K562 (cell line): ENCODE data around the gene B3GAT3. TPM values are rescaled to one million over a fixed set of nuclear protein-coding genes. Genes with fewer than 3 reads are reported as not detected.

Experiments
- ATAC-seq: fragments of 200-7000 bp; cut with Tn5 transposase; 3 replicates; pipeline ENCODE4 v1.9.1; 2020; ENCODE audit warnings: moderate library complexity
- BruUV-seq: library from RNA; stranded (reverse); fragments of 400-500 nt; replicated peaks from 2 replicates; lab custom pipeline; 2021; lab: Mats Ljungman, UMichigan
- CTCF ChIA-PET: fragments of 300-600 bp; formaldehyde crosslinking; extraction: SDS; loops from one replicate; lab custom pipeline; 2021; ENCODE audit warnings: low intra/inter-chr PET ratio; lab: Yijun Ruan, JAX
- POLR2A ChIA-PET: fragments of 300-600, 350-650 bp; sonication (Branson Sonifier 250); formaldehyde crosslinking; extraction: SDS; loops from one replicate; lab custom pipeline; 2021; ENCODE audit warnings: antibody characterized with exemption, inconsistent platforms; lab: Yijun Ruan, JAX
- DNase-seq, 4 experiments: peaks; one replicate each; pipeline versions ENCODE4 v3.0.0 to v3.0.0-alpha.2; 2011 to 2018; ENCODE audit warnings: low spot score in 3 of 4, mixed read lengths in 3 of 4; ENCODE audit errors: extremely low read depth in 1 of 4
- FAIRE-seq: peaks from 2 replicates; lab custom pipeline; 2011; peaks lifted over from hg19 to GRCh38; lab: Jason Lieb, UNC
- H2AFZ ChIP-seq: 2 replicates; pipeline ENCODE4 v1.6.0; 2011; ENCODE audit warnings: low read depth, low read length, control low read depth, inconsistent platforms
- H3K27ac ChIP-seq: fragments of 200-600 bp; 3 replicates; pipeline ENCODE4 v1.8.0; 2011; ENCODE audit warnings: low read depth, mild to moderate bottlenecking, control low read depth, inconsistent platforms, low read length, moderate library complexity, mixed read lengths; ENCODE audit errors: extremely low read depth
- H3K27me3 ChIP-seq, 2 experiments: fragments of 300-600 bp in 1 of 2; 2 replicates in 1 of 2; 3 replicates in 1 of 2; pipeline versions ENCODE4 v1.6.0 to v1.8.0; 2011; ENCODE audit warnings: inconsistent platforms in 2 of 2, low read length in 2 of 2, mild to moderate bottlenecking in 1 of 2, mixed read lengths in 1 of 2, moderate library complexity in 1 of 2; ENCODE audit not compliant: control insufficient read depth in 2 of 2, insufficient read depth in 2 of 2
- H3K36me3 ChIP-seq: fragments of 300-600 bp; 3 replicates; pipeline ENCODE4 v1.8.0; 2011; ENCODE audit warnings: mild to moderate bottlenecking, low read length, inconsistent platforms; ENCODE audit not compliant: control insufficient read depth, insufficient read depth
- H3K4me1 ChIP-seq, 2 experiments: fragments of 200-600 bp in 1 of 2; replicated peaks in 1 of 2; 2 replicates in 1 of 2; 3 replicates in 1 of 2; pipeline versions ENCODE4 v1.5.1 to v1.8.0; 2011; ENCODE audit warnings: inconsistent platforms in 2 of 2, low read length in 2 of 2, mild to moderate bottlenecking in 1 of 2, mixed read lengths in 1 of 2, moderate library complexity in 1 of 2; ENCODE audit not compliant: control insufficient read depth in 2 of 2, insufficient read depth in 2 of 2
- H3K4me2 ChIP-seq: 2 replicates; pipeline ENCODE4 v1.6.1; 2011; ENCODE audit warnings: low read length, control low read depth, inconsistent platforms, mixed read lengths; ENCODE audit not compliant: insufficient read depth
- H3K4me3 ChIP-seq: fragments of 200-600 bp; sonication (generic), shearing (Covaris generic); 2 replicates; pipeline ENCODE4 v1.5.1; 2016; ENCODE audit warnings: control low read depth, inconsistent platforms
- H3K79me2 ChIP-seq: fragments of 200-600 bp; 3 replicates; pipeline ENCODE4 v1.8.0; 2011; ENCODE audit warnings: low read length, inconsistent platforms; ENCODE audit not compliant: control insufficient read depth, insufficient read depth
- H3K9ac ChIP-seq, 2 experiments: 2 replicates each; pipeline versions ENCODE4 v1.6.0 to v1.6.1; 2011; ENCODE audit warnings: low read depth in 2 of 2, low read length in 2 of 2, control low read depth in 1 of 2, inconsistent platforms in 1 of 2, mild to moderate bottlenecking in 1 of 2, mixed read lengths in 1 of 2; ENCODE audit not compliant: insufficient read depth in 1 of 2
- H3K9me1 ChIP-seq: one replicate; pipeline ENCODE4 v1.6.0; 2011; ENCODE audit warnings: inconsistent platforms, mild to moderate bottlenecking, low read length, moderate library complexity; ENCODE audit not compliant: control insufficient read depth, insufficient read depth
- H3K9me3 ChIP-seq: replicated peaks from 2 replicates; pipeline ENCODE4 v1.5.1; 2011; ENCODE audit warnings: low read depth, low read length, inconsistent platforms; ENCODE audit not compliant: control insufficient read depth, insufficient read depth
- H4K20me1 ChIP-seq: replicated peaks from 2 replicates; pipeline ENCODE4 v1.6.1; 2011; ENCODE audit warnings: low read length, inconsistent platforms, mixed read lengths; ENCODE audit not compliant: control insufficient read depth, insufficient read depth
- CBX2 ChIP-seq: fragments of 200-600 bp; sonication (generic); IDR thresholded peaks from one replicate; pipeline ENCODE4 v1.6.1; 2012; ENCODE audit warnings: mild to moderate bottlenecking, low read length, inconsistent platforms; ENCODE audit not compliant: insufficient read depth, poor library complexity, severe bottlenecking
- CHCHD3 ChIP-seq: fragments of 250-450 bp; sonication (Bioruptor Pico); IDR thresholded peaks from 2 replicates; pipeline ENCODE4 v2.1.2; 2022; ENCODE audit warnings: mild to moderate bottlenecking
- HEY1 ChIP-seq: fragments of 250-450 bp; sonication (Bioruptor Pico); IDR thresholded peaks from 2 replicates; pipeline ENCODE4 v1.5.0; 2020; ENCODE audit warnings: mild to moderate bottlenecking, moderate library complexity, borderline replicate concordance
- JUND ChIP-seq, 2 experiments: IDR thresholded peaks; 2 replicates in 1 of 2; 3 replicates in 1 of 2; pipeline ENCODE4 v1.6.1; 2011; ENCODE audit warnings: borderline replicate concordance in 2 of 2, low read depth in 2 of 2, low read length in 2 of 2, improper control_type of control experiment in 1 of 2, missing biosample characterization in 1 of 2, missing genetic modification characterization in 1 of 2, missing genetic modification reagents in 1 of 2
- NRF1 ChIP-seq, 2 experiments: fragments of 450-650 bp; IDR thresholded peaks in 1 of 2; conservative IDR thresholded peaks in 1 of 2; 2 replicates each; pipeline ENCODE4 v1.6.1; 2014; ENCODE audit warnings: mild to moderate bottlenecking in 2 of 2
- SMC3 ChIP-seq: conservative IDR thresholded peaks from 2 replicates; pipeline ENCODE4 v1.6.1; 2011; ENCODE audit warnings: low read depth, low read length, improper control_type of control experiment; ENCODE audit not compliant: insufficient read depth
- TEAD1 ChIP-seq, 2 experiments: fragments of 450-650 bp in 1 of 2; sonication (generic) in 1 of 2; formaldehyde crosslinking; IDR thresholded peaks; 2 replicates each; pipeline versions ENCODE4 v1.4.0 to v1.8.0; 2020 to 2022; ENCODE audit warnings: mild to moderate bottlenecking in 2 of 2, missing genetic modification reagents in 1 of 2
- ZSCAN32 ChIP-seq: fragments of 450-650 bp; formaldehyde crosslinking; IDR thresholded peaks from 2 replicates; pipeline ENCODE4 v1.4.0; 2020; ENCODE audit warnings: mild to moderate bottlenecking, moderate library complexity
- WGBS: fragments of 100-300 bp; shearing (Covaris generic); methylation state at CpG from one replicate; pipeline ENCODE4 v1.1.6; 2016; ENCODE audit warnings: low coverage, mixed read lengths; ENCODE audit not compliant: insufficient coverage; ENCODE audit errors: missing lambda C conversion rate; 5-methylcytosine and 5-hydroxymethylcytosine counted together
- in situ Hi-C: fragments of 300-500 bp; cut with MboI; formaldehyde crosslinking; loops from 4 replicates; pipeline ENCODE4 v1.15.0; 2018; ENCODE audit warnings: inconsistent platforms, mixed read lengths
- intact Hi-C: fragments of 100-400 bp; cut with micrococcal nuclease; formaldehyde crosslinking; loops from 2 replicates; pipeline ENCODE4 v1.14.2; 2022
- polyA plus RNA-seq, 8 experiments: library from polyadenylated mRNA; depleted of rRNA in 4 of 8; stranded (reverse) in 5 of 8; unstranded in 3 of 8; fragments of >200 nt; fragmentation: Nextera tagmentation in 2 of 8; fragmentation: Illumina TruSeq in 1 of 8; extraction: Ambion mirVana in 2 of 8; extraction: Trizol in 1 of 8; gene quantifications; 2 replicates each; pipeline versions ENCODE4 v1.2.1 to v1.2.3, GENCODE V29; 2011 to 2014; ENCODE audit warnings: inconsistent platforms in 1 of 8, missing spikeins in 1 of 8
- total RNA-seq, 7 experiments: library from RNA; depleted of rRNA in 6 of 7; stranded (reverse); fragments of >200 nt in 6 of 7; fragmentation: Illumina TruSeq in 2 of 7; extraction: Trizol in 2 of 7; gene quantifications; 2 replicates each; pipeline versions ENCODE4 v1.2.1 to v1.2.3, GENCODE V29; 2011 to 2021; ENCODE audit warnings: low replicate concordance in 1 of 7
- TF ChIP-seq, protein P1 (sequence below): fragments of 200-800 bp; sonication (Bioruptor generic); IDR thresholded peaks from 2 replicates; pipeline ENCODE4 v1.6.1; 2017; ENCODE audit warnings: missing genetic modification characterization, missing compliant biosample characterization
- TF ChIP-seq, protein P2 (sequence below): fragments of 450-650 bp; formaldehyde crosslinking; IDR thresholded peaks from 2 replicates; pipeline ENCODE4 v1.4.0; 2020; ENCODE audit warnings: mild to moderate bottlenecking, moderate library complexity
- TF ChIP-seq, protein P3 (sequence below): fragments of 250-450 bp; sonication (Bioruptor Pico); IDR thresholded peaks from 2 replicates; pipeline ENCODE4 v1.4.0; 2020; ENCODE audit warnings: mild to moderate bottlenecking
- TF ChIP-seq, protein P4 (sequence below): sonication (generic); formaldehyde crosslinking; IDR thresholded peaks from 2 replicates; pipeline ENCODE4 v1.8.0; 2022; ENCODE audit warnings: missing genetic modification reagents, mild to moderate bottlenecking, moderate library complexity, borderline replicate concordance

Gene B3GAT3
- total and polyA plus RNA-seq, 9 of the 15 experiments (the other 6 are each of a cell fraction or from before 2014, with no cell fraction given) = 0.30 to 64.0 (median 21.4) TPM

DNA sequence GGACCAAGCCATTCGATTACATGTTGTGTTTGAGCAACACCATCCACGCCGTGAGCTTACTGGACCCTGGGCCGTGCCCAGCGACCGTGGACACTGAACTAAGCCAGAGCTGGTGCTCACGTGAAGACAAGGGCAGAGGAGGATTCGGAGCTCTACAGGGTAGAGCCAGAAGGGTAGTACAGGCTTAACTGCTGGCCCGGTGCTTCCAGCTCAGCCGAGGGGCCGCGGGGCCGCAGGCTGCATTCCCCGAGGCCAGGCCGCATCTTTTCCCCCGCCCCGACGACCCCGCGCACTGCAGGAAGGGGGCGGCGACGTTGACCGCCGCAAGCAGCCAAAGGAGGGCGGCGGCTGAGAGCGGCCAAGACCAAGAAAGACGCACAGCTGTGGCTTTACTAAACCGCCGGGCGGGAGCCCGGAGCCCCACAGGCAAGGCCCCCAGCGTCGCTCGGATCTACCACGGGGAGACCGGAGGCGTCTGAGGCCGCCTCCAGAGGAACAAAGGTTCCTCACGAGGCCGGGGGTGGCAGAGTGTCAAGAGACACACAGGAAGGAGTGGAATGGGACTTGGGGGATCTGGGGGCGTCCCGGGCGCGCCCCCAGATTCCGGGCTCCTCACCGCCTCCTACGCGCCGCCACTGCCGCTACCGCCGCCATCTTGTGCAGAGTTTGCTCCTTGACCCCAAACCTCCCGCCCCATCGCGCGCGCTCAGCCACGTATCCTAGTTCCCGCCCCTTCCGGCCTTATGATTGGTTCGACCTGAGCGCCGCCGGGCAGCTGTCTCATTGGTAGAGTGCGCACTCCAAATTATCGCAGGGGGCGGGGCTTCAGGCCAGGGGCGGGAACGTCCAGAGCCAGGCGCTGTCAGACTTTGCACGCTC is 24.4 kb upstream of the B3GAT3 start, which contains the start of gene GANAB:
GANAB (minus strand) TSS at position 668 of the 879 bp plus-strand sequence; CDS start at position 654, 14 bp downstream.
- H3K9ac ChIP-seq = peak within 1 kb of the TSS; percentile 97 to 99
- WGBS = under 1% methylated on average over 57 of the region's 73 CpGs
- H3K9me1 ChIP-seq = no peaks in the 10 kb centered on the region
- ATAC-seq = peak; percentile 98
- TSS peak; percentile 50 for BruUV-seq
- peak; percentile 95 for FAIRE-seq
- peaks cover 20% of the 10 kb centered on the region for H4K20me1 ChIP-seq
- H3K79me2 ChIP-seq = peaks cover 66% of the 10 kb centered on the region
- peaks cover 12 to 38% of the 10 kb centered on the region in 2 experiments for H3K4me1 ChIP-seq
- peak within 1 kb of the TSS; percentile 97 for H3K4me3 ChIP-seq
- intact Hi-C loops = loop anchor here (1.0 to 2.0 kb wide), 3 partner anchors 19 to 47 kb away; partner anchors contain the start of genes C11orf98, CSKMT, EML3 and ROM1
- CTCF ChIA-PET = interaction anchor here (0.6 to 1.1 kb wide), 2 partner anchors 33 to 35 kb away, joined by 3 to 4 read pairs; partner anchors contain the start of gene ROM1
- H3K9me3 ChIP-seq = no peaks in the 10 kb centered on the region
- POLR2A ChIA-PET = interaction anchor here (0.5 to 4.5 kb wide), 18 partner anchors 9 to 253 kb away, joined by 3 to 83 read pairs (median 4); partner anchors contain the start of genes B3GAT3, BSCL2, C11orf98 and CSKMT
- DNase-seq = peak; percentile 97 to 100 (median 98)
- in situ Hi-C loops = no loop called here
- peaks cover 69% of the 10 kb centered on the region for H3K36me3 ChIP-seq
- H2AFZ ChIP-seq = peak within 1 kb of the TSS; percentile 62
- H3K27ac ChIP-seq = peak within 1 kb of the TSS; percentile 96
- H3K4me2 ChIP-seq = peak within 1 kb of the TSS; percentile 99
- H3K27me3 ChIP-seq = no peaks in the 10 kb centered on the region
- TF ChIP-seq NRF1 (conservative IDR thresholded peaks at IDR 0.05 in 1 of 2, IDR thresholded peaks at IDR 0.05 in 1 of 2) (peak; percentile 82 to 85), CHCHD3 (peak; percentile 55; the same call in 1 of the 2 replicates), JUND (IDR thresholded peaks at IDR 0.05; ENCODE audit: borderline replicate concordance, low read depth, low read length) (no peak), JUND (tag; IDR thresholded peaks at IDR 0.05; ENCODE audit: borderline replicate concordance, low read depth, low read length) (peak; percentile 14; the same call in 1 of the 3 replicates), SMC3 (0 out of 2 replicates have a peak, but pooled peaks have one; percentile 8), CBX2 (no peak), ZSCAN32 (CRISPR knock-in tag) (0 out of 2 replicates have a peak, but pooled peaks have one; percentile 19), TEAD1 (CRISPR knock-in tag; IDR thresholded peaks at IDR 0.05) (peak; percentile 34 to 68; a peak in 2 of 4 replicates), HEY1 (CRISPR knock-in tag) (peak; percentile 42; the same call in 1 of the 2 replicates)
- TF ChIP-seq, protein P1, sequence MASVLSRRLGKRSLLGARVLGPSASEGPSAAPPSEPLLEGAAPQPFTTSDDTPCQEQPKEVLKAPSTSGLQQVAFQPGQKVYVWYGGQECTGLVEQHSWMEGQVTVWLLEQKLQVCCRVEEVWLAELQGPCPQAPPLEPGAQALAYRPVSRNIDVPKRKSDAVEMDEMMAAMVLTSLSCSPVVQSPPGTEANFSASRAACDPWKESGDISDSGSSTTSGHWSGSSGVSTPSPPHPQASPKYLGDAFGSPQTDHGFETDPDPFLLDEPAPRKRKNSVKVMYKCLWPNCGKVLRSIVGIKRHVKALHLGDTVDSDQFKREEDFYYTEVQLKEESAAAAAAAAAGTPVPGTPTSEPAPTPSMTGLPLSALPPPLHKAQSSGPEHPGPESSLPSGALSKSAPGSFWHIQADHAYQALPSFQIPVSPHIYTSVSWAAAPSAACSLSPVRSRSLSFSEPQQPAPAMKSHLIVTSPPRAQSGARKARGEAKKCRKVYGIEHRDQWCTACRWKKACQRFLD (CRISPR knock-in tag) = 0 out of 2 replicates have a peak, but pooled peaks have one; percentile 18
- TF ChIP-seq, protein P2, sequence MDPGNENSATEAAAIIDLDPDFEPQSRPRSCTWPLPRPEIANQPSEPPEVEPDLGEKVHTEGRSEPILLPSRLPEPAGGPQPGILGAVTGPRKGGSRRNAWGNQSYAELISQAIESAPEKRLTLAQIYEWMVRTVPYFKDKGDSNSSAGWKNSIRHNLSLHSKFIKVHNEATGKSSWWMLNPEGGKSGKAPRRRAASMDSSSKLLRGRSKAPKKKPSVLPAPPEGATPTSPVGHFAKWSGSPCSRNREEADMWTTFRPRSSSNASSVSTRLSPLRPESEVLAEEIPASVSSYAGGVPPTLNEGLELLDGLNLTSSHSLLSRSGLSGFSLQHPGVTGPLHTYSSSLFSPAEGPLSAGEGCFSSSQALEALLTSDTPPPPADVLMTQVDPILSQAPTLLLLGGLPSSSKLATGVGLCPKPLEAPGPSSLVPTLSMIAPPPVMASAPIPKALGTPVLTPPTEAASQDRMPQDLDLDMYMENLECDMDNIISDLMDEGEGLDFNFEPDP = no peak
- TF ChIP-seq, protein P3, sequence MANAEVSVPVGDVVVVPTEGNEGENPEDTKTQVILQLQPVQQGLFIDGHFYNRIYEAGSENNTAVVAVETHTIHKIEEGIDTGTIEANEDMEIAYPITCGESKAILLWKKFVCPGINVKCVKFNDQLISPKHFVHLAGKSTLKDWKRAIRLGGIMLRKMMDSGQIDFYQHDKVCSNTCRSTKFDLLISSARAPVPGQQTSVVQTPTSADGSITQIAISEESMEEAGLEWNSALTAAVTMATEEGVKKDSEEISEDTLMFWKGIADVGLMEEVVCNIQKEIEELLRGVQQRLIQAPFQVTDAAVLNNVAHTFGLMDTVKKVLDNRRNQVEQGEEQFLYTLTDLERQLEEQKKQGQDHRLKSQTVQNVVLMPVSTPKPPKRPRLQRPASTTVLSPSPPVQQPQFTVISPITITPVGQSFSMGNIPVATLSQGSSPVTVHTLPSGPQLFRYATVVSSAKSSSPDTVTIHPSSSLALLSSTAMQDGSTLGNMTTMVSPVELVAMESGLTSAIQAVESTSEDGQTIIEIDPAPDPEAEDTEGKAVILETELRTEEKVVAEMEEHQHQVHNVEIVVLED (CRISPR knock-in tag) = peak; percentile 64
- TF ChIP-seq, protein P4, sequence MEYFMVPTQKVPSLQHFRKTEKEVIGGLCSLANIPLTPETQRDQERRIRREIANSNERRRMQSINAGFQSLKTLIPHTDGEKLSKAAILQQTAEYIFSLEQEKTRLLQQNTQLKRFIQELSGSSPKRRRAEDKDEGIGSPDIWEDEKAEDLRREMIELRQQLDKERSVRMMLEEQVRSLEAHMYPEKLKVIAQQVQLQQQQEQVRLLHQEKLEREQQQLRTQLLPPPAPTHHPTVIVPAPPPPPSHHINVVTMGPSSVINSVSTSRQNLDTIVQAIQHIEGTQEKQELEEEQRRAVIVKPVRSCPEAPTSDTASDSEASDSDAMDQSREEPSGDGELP (CRISPR knock-in tag) = peak; percentile 82
